HL-60 (cell line): ENCODE results near the gene SORL1.

ENCODE experiments used
- GABPA ChIP-seq: IDR thresholded peaks from 2 replicates; pipeline ENCODE4 v1.6.1; 2012; ENCODE audit warnings: low read depth
- POLR2AphosphoS5 ChIP-seq: IDR thresholded peaks from 2 replicates; pipeline ENCODE4 v1.6.1; 2012; ENCODE audit warnings: low read depth
- SPI1 ChIP-seq: IDR thresholded peaks from 2 replicates; pipeline ENCODE4 v1.6.1; 2012; ENCODE audit warnings: low read depth, mild to moderate bottlenecking, borderline replicate concordance
- TF ChIP-seq, protein P1 (sequence below): IDR thresholded peaks from one replicate; pipeline ENCODE4 v1.5.1; 2011; ENCODE audit warnings: low read length, control low read depth, inconsistent platforms; ENCODE audit not compliant: insufficient read depth
- TF ChIP-seq, protein P2 (sequence below): IDR thresholded peaks from 2 replicates; pipeline ENCODE4 v1.6.1; 2012; ENCODE audit warnings: low read depth; ENCODE audit not compliant: insufficient replicate concordance

DNA sequence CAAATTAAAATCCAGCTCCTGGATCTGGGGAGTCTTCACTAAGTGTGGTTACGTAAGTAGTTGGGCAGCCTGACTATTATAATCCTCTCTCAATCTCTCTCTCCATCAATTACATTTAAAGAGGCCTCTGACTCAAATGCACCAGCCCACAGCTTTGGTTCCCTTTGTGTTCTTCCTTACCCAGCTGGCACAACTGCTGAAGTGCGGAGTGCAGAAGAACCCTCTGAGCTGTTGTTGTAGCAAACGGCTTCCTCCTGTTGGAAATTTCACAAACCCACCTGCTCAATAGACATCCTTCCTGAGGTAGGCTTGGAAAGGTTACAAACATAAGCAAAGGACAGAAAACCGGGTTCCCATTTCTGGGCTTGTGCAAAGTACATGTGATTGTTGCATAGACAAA, 17.0 kb upstream of the SORL1 start:
- TF ChIP-seq POLR2AphosphoS5 (no peak), GABPA (no peak), SPI1 (peak; percentile 4; the same call in 1 of the 2 replicates)
- TF ChIP-seq, protein P1, sequence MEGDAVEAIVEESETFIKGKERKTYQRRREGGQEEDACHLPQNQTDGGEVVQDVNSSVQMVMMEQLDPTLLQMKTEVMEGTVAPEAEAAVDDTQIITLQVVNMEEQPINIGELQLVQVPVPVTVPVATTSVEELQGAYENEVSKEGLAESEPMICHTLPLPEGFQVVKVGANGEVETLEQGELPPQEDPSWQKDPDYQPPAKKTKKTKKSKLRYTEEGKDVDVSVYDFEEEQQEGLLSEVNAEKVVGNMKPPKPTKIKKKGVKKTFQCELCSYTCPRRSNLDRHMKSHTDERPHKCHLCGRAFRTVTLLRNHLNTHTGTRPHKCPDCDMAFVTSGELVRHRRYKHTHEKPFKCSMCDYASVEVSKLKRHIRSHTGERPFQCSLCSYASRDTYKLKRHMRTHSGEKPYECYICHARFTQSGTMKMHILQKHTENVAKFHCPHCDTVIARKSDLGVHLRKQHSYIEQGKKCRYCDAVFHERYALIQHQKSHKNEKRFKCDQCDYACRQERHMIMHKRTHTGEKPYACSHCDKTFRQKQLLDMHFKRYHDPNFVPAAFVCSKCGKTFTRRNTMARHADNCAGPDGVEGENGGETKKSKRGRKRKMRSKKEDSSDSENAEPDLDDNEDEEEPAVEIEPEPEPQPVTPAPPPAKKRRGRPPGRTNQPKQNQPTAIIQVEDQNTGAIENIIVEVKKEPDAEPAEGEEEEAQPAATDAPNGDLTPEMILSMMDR: no peak
- TF ChIP-seq, protein P2, sequence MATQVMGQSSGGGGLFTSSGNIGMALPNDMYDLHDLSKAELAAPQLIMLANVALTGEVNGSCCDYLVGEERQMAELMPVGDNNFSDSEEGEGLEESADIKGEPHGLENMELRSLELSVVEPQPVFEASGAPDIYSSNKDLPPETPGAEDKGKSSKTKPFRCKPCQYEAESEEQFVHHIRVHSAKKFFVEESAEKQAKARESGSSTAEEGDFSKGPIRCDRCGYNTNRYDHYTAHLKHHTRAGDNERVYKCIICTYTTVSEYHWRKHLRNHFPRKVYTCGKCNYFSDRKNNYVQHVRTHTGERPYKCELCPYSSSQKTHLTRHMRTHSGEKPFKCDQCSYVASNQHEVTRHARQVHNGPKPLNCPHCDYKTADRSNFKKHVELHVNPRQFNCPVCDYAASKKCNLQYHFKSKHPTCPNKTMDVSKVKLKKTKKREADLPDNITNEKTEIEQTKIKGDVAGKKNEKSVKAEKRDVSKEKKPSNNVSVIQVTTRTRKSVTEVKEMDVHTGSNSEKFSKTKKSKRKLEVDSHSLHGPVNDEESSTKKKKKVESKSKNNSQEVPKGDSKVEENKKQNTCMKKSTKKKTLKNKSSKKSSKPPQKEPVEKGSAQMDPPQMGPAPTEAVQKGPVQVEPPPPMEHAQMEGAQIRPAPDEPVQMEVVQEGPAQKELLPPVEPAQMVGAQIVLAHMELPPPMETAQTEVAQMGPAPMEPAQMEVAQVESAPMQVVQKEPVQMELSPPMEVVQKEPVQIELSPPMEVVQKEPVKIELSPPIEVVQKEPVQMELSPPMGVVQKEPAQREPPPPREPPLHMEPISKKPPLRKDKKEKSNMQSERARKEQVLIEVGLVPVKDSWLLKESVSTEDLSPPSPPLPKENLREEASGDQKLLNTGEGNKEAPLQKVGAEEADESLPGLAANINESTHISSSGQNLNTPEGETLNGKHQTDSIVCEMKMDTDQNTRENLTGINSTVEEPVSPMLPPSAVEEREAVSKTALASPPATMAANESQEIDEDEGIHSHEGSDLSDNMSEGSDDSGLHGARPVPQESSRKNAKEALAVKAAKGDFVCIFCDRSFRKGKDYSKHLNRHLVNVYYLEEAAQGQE: no peak
